Measurements from ENCODE around the gene ARHGAP10.

ARHGAP10 gene

DNA sequence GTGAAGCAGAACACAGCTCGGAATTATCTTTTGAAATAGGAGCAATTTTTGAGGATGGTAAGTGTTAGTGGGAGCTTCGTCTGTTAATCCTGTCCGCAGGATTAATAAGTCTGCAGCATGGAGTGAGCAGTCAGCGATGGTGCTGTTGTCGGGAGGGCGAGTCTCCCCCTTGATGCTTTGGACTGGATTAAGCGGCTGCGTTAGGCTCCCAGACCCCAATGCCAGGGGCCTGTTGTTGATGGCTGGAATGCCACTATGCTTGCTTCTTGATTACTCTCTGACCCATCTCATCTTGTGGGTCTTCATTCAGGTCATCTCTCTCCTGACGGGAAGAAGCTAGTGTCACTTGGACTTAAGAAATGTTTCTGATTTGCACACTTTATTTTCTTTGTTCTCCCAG is 332.6 kb downstream of the ARHGAP10 start:
- DNase-seq (ENCODE audit: insufficient read length, low spot score) (no peak), FAIRE-seq (no peak)
- no peak for TF ChIP-seq CTCF (IDR thresholded peaks at IDR 0.05; ENCODE audit: insufficient read depth, missing control alignments)

DNA sequence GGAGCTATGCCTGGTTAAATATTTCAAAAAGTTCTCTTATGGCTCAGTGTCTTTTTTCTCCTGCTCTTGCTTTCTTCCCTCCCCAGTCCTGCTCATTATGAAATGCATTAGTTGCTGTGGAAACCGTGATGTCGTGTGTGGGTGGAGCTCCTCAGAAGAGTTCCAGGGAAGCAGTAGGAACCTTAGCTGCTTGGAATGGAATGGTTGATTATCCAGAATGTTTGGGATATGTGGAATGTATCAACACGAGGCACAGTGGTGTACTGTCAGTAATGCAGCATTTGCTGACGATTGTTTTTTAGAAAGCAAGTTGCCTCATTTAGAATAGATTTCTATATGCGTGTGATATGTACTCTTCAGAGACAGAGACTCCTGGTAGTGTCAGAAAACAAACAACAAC is 333.2 kb downstream of the ARHGAP10 start:
- DNase-seq (ENCODE audit: insufficient read length, low spot score), result no peak
- FAIRE-seq, result no peak
- no peak for TF ChIP-seq CTCF (IDR thresholded peaks at IDR 0.05; ENCODE audit: insufficient read depth, missing control alignments)

- DNase-seq (ENCODE audit: insufficient read length, low spot score) (no peak), FAIRE-seq (no peak)
- TF ChIP-seq CTCF (IDR thresholded peaks at IDR 0.05; ENCODE audit: insufficient read depth, missing control alignments), result no peak
These were observed 335.5 kb downstream of the ARHGAP10 start for GRCh38 chr4:148067301-148067916.

DNA sequence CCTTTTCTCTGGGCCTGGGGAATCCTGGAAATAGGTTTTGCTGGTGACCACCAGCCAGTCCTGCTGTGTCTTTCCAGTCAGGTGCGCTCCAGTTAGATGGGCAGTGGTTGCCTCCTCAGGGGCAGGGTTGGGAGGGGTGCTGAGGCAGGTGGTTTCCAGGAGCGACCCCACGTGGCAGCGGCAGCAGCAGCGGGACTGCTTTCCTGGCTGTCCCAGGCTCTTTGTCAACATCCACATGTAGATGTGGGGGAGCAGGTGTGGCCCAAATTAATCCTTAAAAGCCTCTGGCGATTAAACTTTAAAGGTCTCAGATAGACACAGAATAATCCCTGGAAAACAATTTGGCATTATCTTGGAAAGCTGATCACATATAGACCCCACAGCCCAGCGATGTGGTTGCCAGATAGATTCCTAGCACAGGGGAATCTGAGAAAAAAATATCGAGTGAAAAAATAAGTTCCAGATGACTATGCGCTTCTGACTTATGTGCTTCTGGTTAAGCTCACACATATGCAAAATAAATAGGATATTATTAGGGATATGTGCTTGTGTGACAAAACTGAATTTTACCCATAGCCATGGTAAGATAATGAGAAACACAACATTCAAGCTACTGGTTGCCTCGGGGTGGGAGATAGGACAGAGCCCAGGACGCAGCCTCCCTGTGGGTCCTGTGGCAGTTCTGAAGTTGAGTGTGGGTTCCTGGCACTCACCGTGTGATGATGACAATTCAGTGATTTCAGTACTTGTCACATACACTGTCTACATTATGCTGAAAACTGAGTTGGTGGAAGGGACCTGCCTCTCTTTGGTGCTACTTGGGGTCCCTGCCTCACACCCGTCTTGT is 336.4 kb downstream of the ARHGAP10 start:
- no peak for FAIRE-seq
- no peak for DNase-seq (ENCODE audit: insufficient read length, low spot score)
- peak; percentile 35 for TF ChIP-seq CTCF (IDR thresholded peaks at IDR 0.05; ENCODE audit: insufficient read depth, missing control alignments)

GRCh38 chr4:148069086-148069894 is 337.4 kb downstream of the ARHGAP10 start:
- DNase-seq (ENCODE audit: insufficient read length, low spot score) (no peak), FAIRE-seq (no peak)
- no peak for TF ChIP-seq CTCF (IDR thresholded peaks at IDR 0.05; ENCODE audit: insufficient read depth, missing control alignments)

- DNase-seq (ENCODE audit: insufficient read length, low spot score), result no peak
These were observed 337.9 kb downstream of the ARHGAP10 start for GRCh38 chr4:148069895-148070178.

More at GRCh38 chr4:148069895-148070178, 337.9 kb downstream of the ARHGAP10 start:
- FAIRE-seq, result no peak
- TF ChIP-seq CTCF (IDR thresholded peaks at IDR 0.05; ENCODE audit: insufficient read depth, missing control alignments), result no peak

Measured in D721Med (cell line).